Caco-2 (cell line): Measurements from ENCODE around the gene IFT20. TPM values are rescaled to one million over a fixed set of nuclear protein-coding genes. Genes with fewer than 3 reads are reported as not detected.

Experiments
- BruUV-seq: library from RNA; stranded (reverse); fragments of 400-500 nt; replicated peaks from 2 replicates; lab custom pipeline; 2021; lab: Mats Ljungman, UMichigan
- CTCF ChIA-PET: fragments of 300-600 bp; sonication (Branson Sonifier 250); formaldehyde crosslinking; loops from one replicate; lab custom pipeline; 2022; ENCODE audit warnings: antibody characterized with exemption; lab: Charles Lee
- POLR2A ChIA-PET: fragments of 300-600 bp; sonication (Branson Sonifier 250); formaldehyde crosslinking; loops from one replicate; lab custom pipeline; 2022; ENCODE audit warnings: antibody characterized with exemption; lab: Charles Lee
- DNase-seq, 2 experiments: peaks; one replicate each; pipeline versions ENCODE4 v3.0.0 to v3.0.0-alpha.2; 2020 to 2022
- H3K27me3 ChIP-seq: replicated peaks from 2 replicates; pipeline ENCODE4 v1.6.0; 2011; ENCODE audit warnings: low read length; ENCODE audit not compliant: control insufficient read depth, insufficient read depth
- H3K36me3 ChIP-seq: 2 replicates; pipeline ENCODE4 v1.5.1; 2011; ENCODE audit warnings: low read length; ENCODE audit not compliant: control insufficient read depth, insufficient read depth
- H3K4me1 ChIP-seq: fragments of 250-450 bp; sonication (Bioruptor Pico); 2 replicates; pipeline ENCODE4 v1.5.1; 2020; ENCODE audit warnings: mild to moderate bottlenecking
- H3K4me3 ChIP-seq: 2 replicates; pipeline ENCODE4 v1.5.1; 2011; ENCODE audit warnings: low read depth, mild to moderate bottlenecking, control low read depth, low read length
- H3K9me3 ChIP-seq: fragments of 250-450 bp; sonication (Bioruptor Pico); 2 replicates; pipeline ENCODE4 v1.5.1; 2020; ENCODE audit warnings: mild to moderate bottlenecking, moderate library complexity
- H3K27ac Mint-ChIP-seq: one replicate; pipeline ENCODE4 v1.8.0; 2022; ENCODE audit warnings: mixed read lengths; ENCODE audit not compliant: unreplicated experiment
- H3K27me3 Mint-ChIP-seq: one replicate; pipeline ENCODE4 v1.8.0; 2022; ENCODE audit warnings: mixed read lengths; ENCODE audit not compliant: insufficient read depth, unreplicated experiment
- H3K36me3 Mint-ChIP-seq: one replicate; pipeline ENCODE4 v1.8.0; 2022; ENCODE audit warnings: mild to moderate bottlenecking, mixed read lengths; ENCODE audit not compliant: insufficient read depth, unreplicated experiment
- H3K4me1 Mint-ChIP-seq: one replicate; pipeline ENCODE4 v1.8.0; 2022; ENCODE audit warnings: low read depth, mixed read lengths; ENCODE audit not compliant: unreplicated experiment
- H3K4me3 Mint-ChIP-seq: one replicate; pipeline ENCODE4 v1.8.0; 2022; ENCODE audit warnings: mild to moderate bottlenecking, moderate library complexity, mixed read lengths; ENCODE audit not compliant: unreplicated experiment
- H3K9me3 Mint-ChIP-seq: one replicate; pipeline ENCODE4 v1.8.0; 2022; ENCODE audit warnings: mixed read lengths; ENCODE audit not compliant: unreplicated experiment
- intact Hi-C: fragments of 100-400 bp; cut with micrococcal nuclease; formaldehyde crosslinking; loops from one replicate; pipeline ENCODE4 v1.10.0; 2022; ENCODE audit not compliant: unreplicated experiment
- total RNA-seq: library from RNA; stranded (reverse); gene quantifications from 2 replicates; pipeline ENCODE4 v1.2.3, GENCODE V29; 2022
- TF ChIP-seq, protein P1 (sequence below), 2 experiments: fragments of 200-600 bp in 1 of 2; IDR thresholded peaks; 1 replicate in 1 of 2; 2 replicates in 1 of 2; pipeline versions ENCODE4 v1.5.1 to v1.8.0; 2011 to 2022; ENCODE audit warnings: antibody characterized with exemption in 1 of 2, control low read depth in 1 of 2, inconsistent platforms in 1 of 2, low read depth in 1 of 2, low read length in 1 of 2, mild to moderate bottlenecking in 1 of 2, moderate library complexity in 1 of 2; ENCODE audit not compliant: insufficient read depth in 1 of 2, severe bottlenecking in 1 of 2, unreplicated experiment in 1 of 2

IFT20 gene
- total RNA-seq, 1 experiment from 2014 or later, result 89.9 TPM

DNA sequence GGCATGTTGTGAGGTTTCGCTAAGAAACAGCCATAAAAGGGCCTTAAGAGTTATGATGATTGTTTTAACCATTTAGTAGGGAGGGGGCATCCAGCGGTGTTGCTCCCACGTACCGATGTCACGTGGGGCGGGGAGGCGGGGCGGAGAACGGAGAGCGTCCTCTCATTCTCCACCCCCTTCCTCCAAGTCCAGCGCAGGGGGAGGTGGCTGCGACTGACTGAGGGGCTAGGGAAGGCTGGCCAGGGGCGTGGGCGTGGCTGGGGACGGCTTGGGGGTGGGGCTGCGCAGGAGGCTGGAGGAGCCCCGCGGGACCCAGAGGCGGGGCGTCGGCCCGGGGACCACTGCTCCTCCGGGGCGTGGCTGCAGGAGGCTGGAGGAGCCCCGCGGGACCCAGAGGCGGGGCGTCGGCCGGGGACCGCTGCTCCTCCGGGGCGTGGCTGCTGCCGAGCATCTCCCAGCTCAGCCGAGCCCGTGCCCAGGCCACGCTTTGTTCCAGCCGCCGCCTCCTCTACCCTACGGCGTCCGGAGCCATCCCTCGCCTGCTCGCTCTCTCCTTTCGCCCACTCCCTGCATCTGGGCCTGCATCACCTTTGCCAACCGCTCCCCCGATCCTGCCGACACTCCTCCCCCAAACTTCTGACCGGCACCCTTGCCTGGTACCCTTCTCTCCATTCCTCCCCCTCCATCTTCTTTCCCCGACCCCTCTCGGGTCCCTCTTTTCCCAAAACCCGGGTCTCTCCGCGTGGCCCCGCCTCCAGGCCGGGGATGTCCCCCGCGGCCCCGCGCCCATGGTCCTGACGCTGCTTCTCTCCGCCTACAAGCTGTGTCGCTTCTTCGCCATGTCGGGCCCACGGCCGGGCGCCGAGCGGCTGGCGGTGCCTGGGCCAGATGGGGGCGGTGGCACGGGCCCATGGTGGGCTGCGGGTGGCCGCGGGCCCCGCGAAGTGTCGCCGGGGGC, 36.3 kb upstream of the IFT20 start, which contains the start of gene SARM1:
Gene SARM1, plus strand, starts transcription at position 450 of the 958 bp plus-strand sequence. Its CDS starts 339 bp downstream, at position 789.
- CTCF ChIA-PET, result interaction anchor here (1.4 to 6.0 kb wide), 3 partner anchors 14 to 45 kb away, joined by 5 to 45 read pairs (median 38); partner anchors contain the start of genes IFT20, POLDIP2 and TNFAIP1
- no TSS peak for BruUV-seq
- Mint-ChIP-seq H3K4me1 (peaks cover 54% of the 10 kb centered on the region), H3K36me3 (peaks cover 47% of the 10 kb centered on the region), H3K9me3 (no peaks in the 10 kb centered on the region), H3K4me3 (peak within 1 kb of the TSS; percentile 75), H3K27me3 (no peaks in the 10 kb centered on the region), H3K27ac (peak within 1 kb of the TSS; percentile 88)
- Histone ChIP-seq H3K4me3 (peak within 1 kb of the TSS; percentile 40), H3K4me1 (peaks cover 46% of the 10 kb centered on the region), H3K27me3 (no peaks in the 10 kb centered on the region), H3K36me3 (peaks cover 14% of the 10 kb centered on the region), H3K9me3 (no peaks in the 10 kb centered on the region)
- intact Hi-C loops, result loop anchor here (1.0 kb wide), 1 partner anchor 9 kb away; no protein-coding TSS in a partner anchor
- TF ChIP-seq, protein P1, sequence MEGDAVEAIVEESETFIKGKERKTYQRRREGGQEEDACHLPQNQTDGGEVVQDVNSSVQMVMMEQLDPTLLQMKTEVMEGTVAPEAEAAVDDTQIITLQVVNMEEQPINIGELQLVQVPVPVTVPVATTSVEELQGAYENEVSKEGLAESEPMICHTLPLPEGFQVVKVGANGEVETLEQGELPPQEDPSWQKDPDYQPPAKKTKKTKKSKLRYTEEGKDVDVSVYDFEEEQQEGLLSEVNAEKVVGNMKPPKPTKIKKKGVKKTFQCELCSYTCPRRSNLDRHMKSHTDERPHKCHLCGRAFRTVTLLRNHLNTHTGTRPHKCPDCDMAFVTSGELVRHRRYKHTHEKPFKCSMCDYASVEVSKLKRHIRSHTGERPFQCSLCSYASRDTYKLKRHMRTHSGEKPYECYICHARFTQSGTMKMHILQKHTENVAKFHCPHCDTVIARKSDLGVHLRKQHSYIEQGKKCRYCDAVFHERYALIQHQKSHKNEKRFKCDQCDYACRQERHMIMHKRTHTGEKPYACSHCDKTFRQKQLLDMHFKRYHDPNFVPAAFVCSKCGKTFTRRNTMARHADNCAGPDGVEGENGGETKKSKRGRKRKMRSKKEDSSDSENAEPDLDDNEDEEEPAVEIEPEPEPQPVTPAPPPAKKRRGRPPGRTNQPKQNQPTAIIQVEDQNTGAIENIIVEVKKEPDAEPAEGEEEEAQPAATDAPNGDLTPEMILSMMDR (IDR thresholded peaks at IDR 0.05; ENCODE audit: insufficient read depth in 1 of 2, low read depth in 1 of 2, low read length in 1 of 2, severe bottlenecking in 1 of 2, unreplicated experiment in 1 of 2), result no peak
- peak; percentile 99 to 100 for DNase-seq
- POLR2A ChIA-PET, result interaction anchor here (0.6 to 4.7 kb wide), 7 partner anchors 13 to 216 kb away, joined by 3 to 87 read pairs (median 7); partner anchors contain the start of genes IFT20, POLDIP2 and TNFAIP1

- H3K4me1 ChIP-seq, result peaks cover 46% of the 10 kb centered on the region
- Mint-ChIP-seq H3K4me3 (peak overlapping the region; percentile 75), H3K36me3 (peaks cover 54% of the 10 kb centered on the region), H3K4me1 (peaks cover 54% of the 10 kb centered on the region), H3K27ac (peak overlapping the region; percentile 88), H3K9me3 (no peaks in the 10 kb centered on the region), H3K27me3 (no peaks in the 10 kb centered on the region)
- POLR2A ChIA-PET, result interaction anchor here (1.0 to 4.7 kb wide), 14 partner anchors 10 to 105 kb away, joined by 3 to 87 read pairs (median 5); partner anchors contain the start of genes IFT20, POLDIP2 and TNFAIP1
- DNase-seq, result no peak
- CTCF ChIA-PET, result interaction anchor here (0.6 to 6.0 kb wide), 21 partner anchors 9 to 137 kb away, joined by 3 to 45 read pairs (median 5); partner anchors contain the start of genes IFT20, POLDIP2, SLC46A1 and TNFAIP1
- TF ChIP-seq, protein P1 (IDR thresholded peaks at IDR 0.05; ENCODE audit: insufficient read depth in 1 of 2, low read depth in 1 of 2, low read length in 1 of 2, severe bottlenecking in 1 of 2, unreplicated experiment in 1 of 2), result no peak
- no peaks in the 10 kb centered on the region for H3K9me3 ChIP-seq
- intact Hi-C loops, result loop anchor here (1.0 kb wide), 2 partner anchors 10 to 34 kb away; no protein-coding TSS in a partner anchor
- H3K4me3 ChIP-seq, result peak overlapping the region; percentile 40
- H3K36me3 ChIP-seq, result peaks cover 14% of the 10 kb centered on the region
- no peaks in the 10 kb centered on the region for H3K27me3 ChIP-seq
- TSS peak; percentile 53 for BruUV-seq
These were observed 35.5 kb upstream of the IFT20 start for GRCh38 chr17:28370744-28371103.
